GM18517 (cell line): Measurements from ENCODE around the gene HDLBP.

Experiments
- ATAC-seq: cut with Tn5 transposase; IDR thresholded peaks from one replicate; pipeline ENCODE4 v1.9.1; 2021; ENCODE audit warnings: mild to moderate bottlenecking, moderate library complexity; ENCODE audit not compliant: unreplicated experiment

The HDLBP gene

DNA sequence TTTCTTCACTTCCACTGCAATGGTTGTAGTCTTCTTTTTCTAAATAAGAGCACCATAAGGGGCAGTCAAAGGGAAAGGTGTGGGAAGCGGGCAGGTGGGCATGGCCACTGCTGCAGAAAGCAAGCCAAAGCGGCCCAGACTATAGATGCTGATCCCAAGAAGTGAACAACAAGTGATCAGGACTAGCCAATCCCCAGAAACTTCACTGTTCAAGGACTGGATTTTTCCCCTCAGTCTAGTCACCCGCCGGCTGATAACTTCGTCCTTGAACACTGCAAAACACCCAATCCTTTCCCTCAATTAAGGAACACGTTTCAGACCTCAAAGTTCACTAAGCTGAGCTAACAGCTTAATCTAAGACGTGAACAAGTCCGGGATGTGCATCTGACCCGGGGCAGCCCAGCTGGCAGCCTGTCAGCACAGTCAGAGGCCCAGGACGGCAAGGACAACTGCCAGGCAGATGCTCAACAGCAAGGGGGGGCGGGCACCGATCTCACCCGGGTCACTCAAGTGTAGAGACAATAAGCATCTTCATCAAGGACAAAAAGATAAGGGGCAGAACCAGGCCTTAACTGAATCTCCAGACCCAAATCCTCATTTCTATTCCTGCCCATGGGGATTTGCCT, 59.8 kb downstream of the HDLBP start:
- ATAC-seq: no peak

DNA sequence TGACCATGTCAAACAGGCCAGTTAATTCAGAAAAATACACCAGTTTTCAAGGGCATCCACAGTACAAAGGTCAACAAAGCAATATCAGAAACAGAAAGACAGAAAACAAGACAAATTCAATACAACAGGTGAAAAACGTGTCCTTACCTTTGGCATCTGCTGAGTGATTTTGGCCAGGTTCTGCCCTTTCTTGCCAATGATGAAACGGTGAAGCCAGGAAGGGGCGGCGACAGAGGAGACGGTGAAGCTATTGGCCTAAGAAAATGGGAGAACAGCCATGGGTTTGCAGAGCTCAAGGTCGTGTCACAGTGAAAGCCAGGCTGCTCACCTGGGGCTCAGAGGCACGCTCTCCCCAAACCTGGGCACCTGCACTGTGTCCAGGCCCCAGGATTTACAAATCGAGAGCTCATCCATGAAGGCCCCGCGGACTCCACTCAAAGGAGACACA, 60.5 kb downstream of the HDLBP start:
- no peak for ATAC-seq

DNA sequence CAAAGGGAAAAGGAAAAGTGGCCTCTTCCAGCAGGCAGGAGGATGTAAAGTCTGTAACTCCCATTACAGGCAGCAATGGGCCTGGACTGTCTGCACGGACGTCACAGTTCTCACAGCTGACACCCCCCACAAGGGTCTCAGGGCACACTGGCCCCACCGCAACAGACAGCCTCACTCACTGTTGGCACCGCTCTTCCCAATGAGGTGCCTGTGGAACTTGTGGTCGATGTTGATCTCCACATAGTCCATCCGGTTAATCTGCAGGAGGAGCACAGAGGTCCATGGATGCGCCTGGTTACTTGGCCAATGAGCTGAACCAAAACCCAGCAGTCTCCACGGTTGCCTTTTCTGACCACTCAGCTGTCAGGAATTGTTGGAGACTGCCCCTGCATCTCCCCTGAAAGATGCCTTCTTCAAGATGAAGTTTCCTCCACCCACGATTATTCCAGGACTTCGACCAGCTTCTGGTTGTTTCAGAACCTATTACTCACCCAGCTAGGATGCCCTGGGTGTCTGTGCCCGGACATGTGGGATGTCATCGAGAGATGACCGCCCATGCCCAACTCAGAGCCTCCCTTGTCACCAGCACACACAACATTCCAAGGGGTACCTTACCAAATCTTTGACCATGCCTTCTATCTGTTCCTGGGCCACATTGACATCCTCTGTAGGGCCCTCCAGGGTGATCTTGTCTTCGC, 62.5 kb downstream of the HDLBP start:
- ATAC-seq: no peak

DNA sequence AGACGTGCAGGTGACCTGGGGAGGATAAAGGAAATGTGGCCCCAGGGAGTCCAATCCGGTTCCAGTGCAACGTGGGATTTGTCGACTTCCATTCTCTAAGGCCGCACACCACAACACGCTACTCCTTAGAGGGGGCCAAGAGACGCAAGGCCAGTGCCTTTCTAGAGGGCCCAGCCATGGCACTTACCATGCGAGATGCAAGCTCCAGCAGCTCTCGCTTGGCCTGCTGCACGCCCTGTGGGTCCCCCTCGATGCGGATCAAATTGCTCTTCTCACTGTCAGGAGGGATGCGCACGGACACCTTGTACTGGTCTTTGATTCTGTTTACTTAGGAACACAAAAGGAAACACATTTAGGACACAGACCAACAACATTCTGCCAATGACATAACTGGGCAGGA, 65.8 kb downstream of the HDLBP start:
- ATAC-seq: no peak

DNA sequence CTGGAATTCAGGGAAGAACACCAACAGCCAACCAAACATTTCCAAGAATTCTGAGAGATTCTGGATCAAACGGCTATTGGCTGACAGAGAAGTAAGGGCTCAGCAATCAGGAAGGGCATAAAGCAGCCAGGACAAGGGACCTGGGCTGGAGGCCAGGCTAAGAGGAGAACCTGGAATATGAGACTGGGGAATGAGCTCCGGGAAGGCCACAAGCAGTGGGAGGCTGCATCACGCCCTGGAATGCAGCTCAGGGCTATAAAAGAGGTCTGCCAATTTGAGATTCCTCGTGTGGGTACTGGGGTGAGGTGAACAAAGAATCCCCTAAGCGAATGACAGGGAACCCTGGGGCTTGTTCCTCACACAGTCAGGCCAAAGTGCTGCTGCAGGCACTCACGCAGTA, 66.6 kb downstream of the HDLBP start:
- no peak for ATAC-seq

DNA sequence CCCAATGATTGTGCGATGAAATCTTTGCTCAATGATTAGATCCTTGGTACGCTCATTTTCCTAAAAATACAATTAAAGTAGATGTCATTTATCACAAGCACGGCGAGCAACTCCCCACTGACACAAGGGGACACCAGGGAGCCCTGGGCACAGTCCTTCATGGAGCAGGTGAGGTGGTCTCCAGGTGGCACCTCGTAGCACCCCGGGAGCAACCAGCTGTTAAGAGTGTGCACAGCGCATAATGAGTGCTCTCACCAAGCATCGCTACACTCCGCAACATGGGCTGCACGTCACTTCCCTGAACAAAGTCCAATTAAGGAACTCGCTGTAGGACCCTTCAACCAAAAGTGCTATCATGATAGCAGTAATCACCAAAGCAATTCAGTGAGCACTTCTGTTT, 67.2 kb downstream of the HDLBP start:
- ATAC-seq: no peak

DNA sequence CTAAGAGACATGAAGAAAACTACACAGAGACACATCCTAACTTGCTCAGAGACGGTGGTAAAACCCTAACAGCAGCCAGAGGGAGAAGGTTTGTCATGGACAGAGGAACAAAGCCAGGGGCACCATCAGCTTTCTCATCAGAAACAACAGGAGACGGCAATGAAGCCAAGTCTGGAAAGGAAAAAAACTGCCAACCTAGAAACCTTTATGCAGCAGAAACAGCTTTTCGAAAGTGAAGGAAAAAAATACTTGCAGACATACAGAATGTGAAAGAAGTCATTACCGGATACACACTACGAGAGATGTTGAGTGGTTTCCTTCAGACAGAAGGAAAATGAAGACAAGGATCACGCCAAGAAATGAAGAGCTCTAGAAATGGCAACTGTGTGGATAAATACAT, 71.1 kb downstream of the HDLBP start:
- ATAC-seq: no peak

DNA sequence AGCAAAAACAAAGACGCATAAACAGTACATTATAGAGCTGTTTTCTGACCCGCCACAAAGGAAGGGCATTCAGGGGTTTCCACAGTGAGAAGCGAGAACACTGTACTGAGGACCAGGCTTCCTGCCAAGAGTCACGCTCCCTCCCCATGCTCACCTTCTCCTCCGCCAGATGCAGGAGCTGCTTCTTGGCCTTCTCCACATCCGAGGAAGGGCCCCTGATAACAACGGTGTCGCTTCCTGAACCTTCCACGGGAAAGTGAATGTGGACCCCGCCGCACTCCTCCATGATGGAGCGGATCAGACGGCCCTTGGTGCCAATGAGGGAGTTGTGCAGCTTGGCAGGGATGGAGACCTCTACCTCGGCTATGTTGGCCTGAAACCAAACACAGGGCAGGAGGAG, 73.2 kb downstream of the HDLBP start:
- no peak for ATAC-seq

DNA sequence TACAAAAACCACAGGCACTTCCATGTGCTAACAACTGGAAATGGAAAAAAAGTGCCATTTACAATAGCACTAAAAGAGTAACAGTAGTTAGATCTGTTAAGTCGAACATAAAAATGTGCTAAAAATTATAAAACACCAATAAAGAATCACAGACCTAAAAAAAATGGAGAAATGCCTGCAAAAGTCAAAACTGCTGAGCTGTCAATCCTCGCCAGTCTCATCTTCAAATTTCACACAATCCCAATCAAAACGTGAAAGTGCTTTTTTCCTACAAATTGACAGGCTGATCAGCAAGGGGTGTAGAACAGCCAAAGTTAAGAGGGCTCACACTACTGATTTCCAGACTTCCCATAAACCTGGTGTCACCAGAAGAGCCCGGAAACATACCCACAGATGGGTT, 73.8 kb downstream of the HDLBP start:
- ATAC-seq: no peak

DNA sequence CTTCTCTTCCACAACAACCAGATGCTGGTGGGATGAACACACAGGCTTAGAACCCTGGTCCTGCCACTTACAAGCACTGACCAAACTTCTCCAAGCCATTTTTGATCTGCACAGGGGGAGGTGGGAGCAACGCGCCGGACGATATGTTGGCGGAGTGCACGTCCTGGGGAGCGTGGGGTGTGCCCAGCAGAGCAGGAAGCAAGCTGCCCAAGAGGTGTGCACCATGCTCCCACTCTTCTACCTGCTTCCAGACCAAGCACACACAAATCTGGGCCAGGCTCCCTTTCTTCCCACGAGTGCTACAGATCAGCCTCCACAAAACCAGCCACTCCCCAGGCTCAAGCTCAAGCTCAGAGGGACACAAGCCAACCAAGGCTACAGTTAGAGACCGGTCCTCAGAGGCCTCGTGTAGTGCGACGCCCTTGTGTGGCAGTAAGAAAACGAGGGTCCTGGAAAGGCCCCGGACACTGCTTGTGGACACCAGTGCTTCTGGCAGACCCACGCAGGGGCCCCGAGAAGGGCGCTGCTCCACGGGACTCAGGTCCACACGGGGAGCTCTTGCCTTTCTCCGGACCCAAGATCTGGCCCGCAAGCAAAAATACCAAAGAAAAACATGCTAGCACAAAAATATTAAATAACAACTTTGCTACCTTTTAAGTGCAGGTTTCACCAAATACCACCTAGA, 75.0 kb downstream of the HDLBP start:
- no peak for ATAC-seq

DNA sequence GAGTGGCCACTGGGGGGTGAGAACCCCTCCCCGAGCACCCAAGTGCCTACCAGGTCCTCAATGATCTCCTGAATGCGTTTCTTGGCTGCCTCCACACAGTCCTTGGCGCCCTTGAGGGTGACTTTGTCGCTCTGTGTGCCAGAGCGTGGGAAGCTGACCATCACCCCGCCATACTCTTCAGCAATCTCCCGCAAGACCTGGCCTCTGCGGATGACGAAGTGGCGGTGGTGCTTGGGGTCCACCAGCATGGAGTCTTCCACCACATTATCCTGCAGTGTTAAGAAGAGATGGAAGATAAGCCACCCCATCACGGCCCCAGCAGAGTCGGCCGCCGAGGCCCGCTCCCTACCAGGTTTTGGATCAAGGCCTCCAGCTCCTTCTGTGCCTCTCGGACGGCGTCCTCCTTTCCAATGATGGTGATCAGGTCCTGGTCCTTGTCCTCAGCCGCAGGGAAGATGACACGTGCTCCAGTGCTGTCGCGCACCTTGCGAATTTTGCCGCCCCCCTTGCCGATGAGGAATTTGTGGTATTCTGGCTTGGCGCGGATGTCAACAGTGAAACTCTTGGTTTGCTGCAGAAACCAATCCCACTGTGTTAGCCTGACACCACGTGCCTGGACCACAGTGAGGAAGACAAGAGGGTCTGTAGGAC, 75.8 kb downstream of the HDLBP start:
- no peak for ATAC-seq

DNA sequence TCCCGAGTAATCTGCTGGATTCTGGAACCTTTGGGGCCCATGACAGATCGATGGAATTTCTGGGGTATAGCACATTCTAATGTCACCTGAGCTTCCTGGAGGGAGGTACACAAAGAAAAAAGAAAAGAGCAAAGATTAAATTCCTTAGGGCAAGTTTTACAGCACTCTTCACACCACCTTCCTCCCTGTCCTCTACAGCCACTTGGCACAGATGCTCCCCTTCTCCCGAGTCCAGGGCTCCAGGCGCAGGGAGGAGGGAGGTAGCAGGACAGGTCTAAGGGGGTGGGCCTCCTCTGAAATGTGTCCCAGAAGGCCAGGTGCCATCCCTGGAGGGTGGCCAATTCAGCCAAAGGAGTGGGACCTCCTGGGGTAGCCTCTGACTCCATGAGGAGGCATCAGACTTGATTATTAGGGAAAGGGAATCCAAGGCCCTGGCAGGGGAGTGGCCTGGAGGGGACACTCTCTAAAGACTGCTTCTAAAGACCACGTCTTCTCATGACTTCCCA, 76.7 kb downstream of the HDLBP start:
- no peak for ATAC-seq

DNA sequence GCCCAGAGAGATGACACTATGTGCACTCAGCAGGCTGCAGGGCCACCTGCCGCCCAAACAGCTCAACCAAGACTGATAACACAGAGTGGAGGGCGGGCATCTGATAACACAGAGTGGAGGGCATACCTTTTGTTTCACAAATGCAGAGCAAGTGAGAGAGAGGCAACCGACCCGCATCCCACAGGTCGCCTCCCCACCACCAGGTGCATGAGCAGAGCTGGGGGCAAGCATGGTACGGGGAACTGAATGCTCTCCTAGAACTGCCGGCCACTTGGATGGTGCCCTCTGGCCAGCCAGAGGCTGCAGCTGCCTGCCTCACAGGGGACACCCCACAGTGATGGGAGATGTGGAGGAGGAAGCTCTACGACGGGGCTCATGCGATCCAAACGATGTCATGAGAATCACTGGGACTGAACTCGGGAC, 77.5 kb downstream of the HDLBP start:
- no peak for ATAC-seq

DNA sequence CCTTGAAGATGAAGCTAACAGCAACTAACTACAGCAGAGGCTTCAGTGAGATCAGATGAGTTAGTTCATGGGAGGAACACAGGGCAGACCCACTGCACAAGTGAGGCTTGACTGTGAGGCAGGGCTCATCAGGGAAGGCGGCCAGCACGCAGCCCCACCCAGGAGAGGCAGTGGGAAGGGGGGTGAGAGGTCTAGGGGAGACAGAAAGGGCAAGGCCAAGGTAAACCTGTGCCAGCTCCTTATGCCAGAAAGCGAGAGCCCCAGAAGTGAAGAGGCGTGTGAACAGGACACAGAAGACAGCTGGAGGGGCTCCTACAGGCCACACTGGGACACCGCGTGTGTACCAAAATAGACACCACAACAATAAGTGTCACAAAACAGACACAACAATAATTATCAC, 78.4 kb downstream of the HDLBP start:
- no peak for ATAC-seq

DNA sequence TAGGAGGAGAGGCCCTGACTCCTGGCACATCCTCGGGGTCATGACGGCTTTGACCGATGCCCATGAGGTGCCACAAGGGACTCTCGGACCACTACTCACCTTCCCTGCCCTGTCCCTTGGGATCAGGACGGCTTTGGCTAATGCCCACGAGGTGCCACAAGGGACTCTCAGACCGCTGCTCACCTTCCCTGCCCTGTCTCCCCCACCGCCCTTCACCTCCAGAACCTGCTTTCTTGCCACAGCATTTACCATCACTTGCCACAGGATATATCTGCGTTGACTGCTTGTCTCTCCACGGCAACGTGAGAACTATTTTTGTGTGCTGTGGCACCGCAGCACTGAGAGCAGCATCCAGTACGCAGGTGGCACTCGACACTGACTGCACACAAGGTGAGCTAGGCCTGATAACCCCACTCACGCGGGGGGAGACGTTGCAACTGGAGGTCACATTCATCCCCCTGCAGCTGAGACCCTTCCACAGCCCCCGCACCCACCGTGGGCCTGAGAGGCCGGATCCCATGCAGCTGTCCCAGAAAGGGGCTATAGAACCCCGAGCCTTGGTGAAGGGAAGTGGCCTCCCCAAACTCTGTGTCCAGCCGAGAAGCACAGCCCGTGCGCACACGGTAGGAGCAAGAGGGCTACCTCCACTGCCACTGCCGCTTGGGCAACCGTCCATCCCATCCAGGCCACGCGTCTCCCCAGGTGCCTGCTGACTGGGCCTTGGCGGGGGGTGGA, 79.4 kb downstream of the HDLBP start:
- ATAC-seq: no peak

DNA sequence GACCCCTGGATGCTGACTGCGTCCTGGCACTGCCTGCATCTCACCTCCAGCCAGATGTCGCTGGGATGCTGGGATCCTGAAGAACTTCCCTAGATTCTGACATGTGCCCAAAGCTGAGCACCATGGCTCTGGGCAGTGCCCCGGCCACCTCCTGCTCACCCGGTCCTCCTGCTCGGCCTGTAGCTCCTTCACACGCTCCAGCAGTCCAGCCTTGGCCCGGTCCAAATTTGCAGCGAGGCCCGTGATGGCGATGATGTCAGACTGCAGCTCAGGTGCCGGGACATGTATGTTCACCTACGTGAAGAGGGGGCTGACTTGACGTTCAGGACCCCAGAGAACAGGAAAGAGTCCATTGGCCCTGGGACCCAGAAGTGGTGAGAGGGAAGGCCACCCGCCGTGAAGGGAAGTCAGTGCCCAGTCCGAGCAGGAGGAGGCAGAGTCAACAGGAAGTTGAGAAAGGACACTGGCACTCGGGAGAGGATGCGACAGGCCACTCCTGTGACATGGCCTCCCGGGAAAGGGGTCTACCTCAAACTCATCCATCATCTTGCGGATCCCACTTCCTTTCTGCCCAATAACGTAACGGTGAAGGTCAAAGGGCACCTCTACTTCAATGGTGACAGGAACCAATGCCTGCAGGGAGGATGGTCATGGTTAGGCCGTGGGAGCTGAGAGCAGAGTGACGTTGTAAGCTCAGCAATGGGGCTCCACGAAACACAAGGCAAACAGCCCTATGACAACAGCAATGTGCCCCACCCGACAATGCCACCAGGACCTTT, 80.3 kb downstream of the HDLBP start:
- ATAC-seq: no peak

DNA sequence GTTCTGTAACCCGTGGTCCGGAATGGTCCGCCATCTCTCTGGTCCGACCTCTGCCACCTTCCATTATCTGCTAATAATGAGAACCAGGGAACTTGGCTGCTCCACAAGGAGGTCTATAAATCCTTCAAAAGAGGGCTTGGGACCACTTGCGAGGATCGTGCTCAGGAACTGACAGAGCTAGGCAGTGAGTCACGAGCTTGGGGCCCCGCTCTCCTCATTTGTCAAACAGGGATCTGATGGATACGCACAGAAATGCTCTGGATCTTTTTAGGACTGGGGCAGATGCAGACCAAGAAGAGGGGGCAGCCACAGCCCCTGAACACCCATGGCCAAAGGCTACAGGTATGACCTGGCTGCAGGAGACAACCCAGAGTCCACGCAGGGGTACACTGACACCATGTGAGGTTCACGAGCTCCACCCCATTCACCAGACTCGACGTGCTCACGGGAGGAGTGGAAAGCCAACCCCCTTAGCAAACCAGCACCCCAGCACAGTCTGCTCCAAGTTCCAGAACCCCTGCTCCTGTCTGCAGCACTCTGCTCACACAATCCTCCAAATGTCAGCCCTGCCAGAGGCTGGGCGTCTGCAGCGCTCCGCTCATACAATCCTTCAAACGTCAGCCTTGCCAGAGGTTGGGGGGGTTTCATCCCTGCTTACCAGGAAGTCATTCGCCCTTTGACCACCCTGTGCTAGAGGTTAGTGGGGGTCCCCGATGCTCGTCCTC, 81.2 kb downstream of the HDLBP start:
- no peak for ATAC-seq

DNA sequence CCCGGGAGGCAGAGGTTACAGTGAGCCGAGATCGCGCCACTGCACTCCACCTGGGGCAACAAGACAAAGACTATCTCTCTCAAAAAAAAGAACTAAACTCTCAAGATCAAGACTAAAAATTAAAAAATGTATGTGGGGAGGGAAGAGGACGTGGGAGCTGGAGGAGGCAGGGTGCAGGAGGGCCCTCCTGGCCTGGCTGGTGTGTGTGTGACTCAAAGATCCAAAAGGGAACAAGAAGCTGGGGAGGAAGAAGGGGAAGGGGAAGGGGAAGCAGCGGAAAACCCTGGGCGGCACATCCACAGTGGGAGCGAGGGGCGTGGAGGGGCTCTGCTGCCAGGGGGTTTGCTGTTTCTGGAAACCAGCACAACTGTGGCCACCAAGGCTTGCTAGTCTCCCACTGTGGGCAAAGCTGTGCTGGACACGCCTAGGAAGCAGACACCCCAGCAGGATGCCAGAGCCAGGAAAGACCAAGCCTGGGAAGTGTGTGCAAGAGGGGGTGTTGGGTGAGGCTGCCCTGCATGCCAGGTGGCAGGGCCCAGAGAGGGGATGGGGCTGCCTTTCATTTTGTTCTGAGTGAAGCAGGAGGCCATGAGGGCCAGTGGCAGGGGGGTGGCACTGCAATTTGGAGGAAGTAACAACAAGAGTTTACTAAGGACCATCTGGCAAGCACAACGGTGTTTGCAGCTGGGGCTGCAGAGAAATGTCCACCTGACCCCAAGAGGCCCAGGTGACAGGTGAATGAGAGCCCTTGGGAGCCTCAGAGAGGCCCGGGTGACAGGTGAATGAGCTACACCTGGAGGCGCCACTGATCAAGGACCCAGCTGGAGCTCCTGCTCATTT, 82.5 kb downstream of the HDLBP start:
- no peak for ATAC-seq

DNA sequence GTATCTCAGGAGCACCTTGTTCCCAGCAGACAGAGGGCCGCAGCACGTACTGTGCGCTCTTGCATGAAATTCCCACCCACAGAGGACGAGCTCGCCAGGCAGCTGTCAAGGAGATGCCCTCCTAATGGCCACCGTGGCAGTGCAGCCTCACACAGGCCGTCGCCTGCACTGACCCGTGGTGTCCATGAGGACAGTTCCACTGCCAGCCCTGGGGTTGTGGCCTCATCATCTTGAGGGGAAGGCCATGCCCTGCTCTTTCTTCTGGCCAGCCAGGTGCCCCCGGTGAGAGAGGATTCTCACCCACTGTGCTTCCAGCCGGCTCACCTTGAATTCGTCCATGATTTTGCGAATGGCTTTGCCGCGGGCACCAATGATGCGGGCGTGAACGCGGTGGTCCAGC, 85.0 kb downstream of the HDLBP start:
- ATAC-seq: no peak
